GM23338 (cell line): Measurements from ENCODE around the gene NPHP4. TPM values are rescaled to one million over a fixed set of nuclear protein-coding genes. Genes with fewer than 3 reads are reported as not detected.

ENCODE experiments used
- ATAC-seq: fragments of 200-7000 bp; cut with Tn5 transposase; 3 replicates; pipeline ENCODE4 v1.9.1; 2020
- DNase-seq: peaks from one replicate; pipeline ENCODE4 v3.0.0-alpha.2; 2015; ENCODE audit warnings: low spot score
- H2AFZ ChIP-seq: fragments of 200-600 bp; sonication (generic); 2 replicates; pipeline ENCODE4 v1.8.0; 2016; ENCODE audit warnings: antibody characterized with exemption, mild to moderate bottlenecking, moderate library complexity
- H3F3A ChIP-seq: fragments of 200-600 bp; sonication (generic); replicated peaks from 2 replicates; pipeline ENCODE4 v1.8.0; 2017; ENCODE audit warnings: antibody characterized with exemption, mixed run types, low read depth
- H3K27ac ChIP-seq: fragments of 200-600 bp; sonication (generic); 2 replicates; pipeline ENCODE4 v1.6.1; 2016; ENCODE audit warnings: low read depth
- H3K27me3 ChIP-seq: fragments of 200-600 bp; sonication (generic); 2 replicates; pipeline ENCODE4 v1.8.0; 2016; ENCODE audit warnings: mild to moderate bottlenecking, mixed run types, moderate library complexity; ENCODE audit not compliant: insufficient read depth
- H3K36me3 ChIP-seq: fragments of 200-600 bp; sonication (generic); 2 replicates; pipeline ENCODE4 v1.8.0; 2016; ENCODE audit warnings: mild to moderate bottlenecking; ENCODE audit not compliant: insufficient read depth
- H3K4me1 ChIP-seq: fragments of 200-600 bp; sonication (generic); 2 replicates; pipeline ENCODE4 v1.8.0; 2016; ENCODE audit warnings: mild to moderate bottlenecking, moderate library complexity; ENCODE audit not compliant: insufficient read depth
- H3K4me2 ChIP-seq: fragments of 200-600 bp; sonication (generic); 2 replicates; pipeline ENCODE4 v1.7.1; 2017; ENCODE audit warnings: mixed run types
- H3K4me3 ChIP-seq: fragments of 200-600 bp; sonication (generic); 2 replicates; pipeline ENCODE4 v1.6.1; 2016; ENCODE audit warnings: mixed run types
- H3K79me2 ChIP-seq: fragments of 200-600 bp; sonication (generic); replicated peaks from 2 replicates; pipeline ENCODE4 v1.8.0; 2017; ENCODE audit warnings: mild to moderate bottlenecking; ENCODE audit not compliant: insufficient read depth
- H3K9me2 ChIP-seq: fragments of 200-600 bp; sonication (generic); 2 replicates; pipeline ENCODE4 v1.8.0; 2017; ENCODE audit not compliant: insufficient read depth
- H4K20me1 ChIP-seq: fragments of 200-600 bp; sonication (generic); replicated peaks from 2 replicates; pipeline ENCODE4 v1.8.0; 2017; ENCODE audit warnings: mild to moderate bottlenecking; ENCODE audit not compliant: insufficient read depth
- H3K27ac Mint-ChIP-seq: 2 replicates; pipeline ENCODE4 v1.8.0; 2020; ENCODE audit warnings: inconsistent platforms, mild to moderate bottlenecking, moderate library complexity, mixed read lengths
- H3K27me3 Mint-ChIP-seq: 3 replicates; pipeline ENCODE4 v1.8.0; 2022; ENCODE audit warnings: low read depth, mild to moderate bottlenecking, moderate library complexity, mixed read lengths, inconsistent platforms; ENCODE audit not compliant: insufficient read depth, poor library complexity
- H3K36me3 Mint-ChIP-seq: 3 replicates; pipeline ENCODE4 v1.8.0; 2021; ENCODE audit warnings: low read depth, mild to moderate bottlenecking, inconsistent platforms, moderate library complexity, mixed read lengths
- H3K4me1 Mint-ChIP-seq: 3 replicates; pipeline ENCODE4 v1.8.0; 2020; ENCODE audit warnings: mild to moderate bottlenecking, inconsistent platforms, mixed read lengths
- H3K4me3 Mint-ChIP-seq: 3 replicates; pipeline ENCODE4 v1.8.0; 2021; ENCODE audit warnings: moderate library complexity, mild to moderate bottlenecking, inconsistent platforms, mixed read lengths
- H3K9me3 Mint-ChIP-seq: 3 replicates; pipeline ENCODE4 v1.8.0; 2020; ENCODE audit warnings: moderate library complexity, mild to moderate bottlenecking, inconsistent platforms, mixed read lengths
- CREB1 ChIP-seq: fragments of 250-450 bp; sonication (Bioruptor Pico); IDR thresholded peaks from 2 replicates; pipeline ENCODE4 v1.5.0; 2020; ENCODE audit warnings: low read depth, mild to moderate bottlenecking, moderate library complexity
- EZH2 ChIP-seq: fragments of 200-600 bp; sonication (generic); IDR thresholded peaks from one replicate; pipeline ENCODE4 v1.8.0; 2017; ENCODE audit warnings: antibody characterized with exemption, mild to moderate bottlenecking, low read depth; ENCODE audit not compliant: unreplicated experiment
- EZH2phosphoT487 ChIP-seq: fragments of 200-600 bp; sonication (generic); IDR thresholded peaks from one replicate; pipeline ENCODE4 v1.8.1; 2018; ENCODE audit warnings: antibody characterized with exemption; ENCODE audit not compliant: unreplicated experiment
- JUNB ChIP-seq: IDR thresholded peaks from one replicate; pipeline ENCODE4 v1.6.1; 2016; ENCODE audit warnings: antibody characterized with exemption; ENCODE audit not compliant: unreplicated experiment
- NANOG ChIP-seq: IDR thresholded peaks from 2 replicates; pipeline ENCODE4 v1.6.1; 2016; ENCODE audit warnings: antibody characterized with exemption, borderline replicate concordance
- POLR2AphosphoS5 ChIP-seq: IDR thresholded peaks from 2 replicates; pipeline ENCODE4 v1.6.1; 2016; ENCODE audit warnings: antibody characterized with exemption, low read depth
- STAT1 ChIP-seq: IDR thresholded peaks from one replicate; pipeline ENCODE4 v1.6.1; 2016; ENCODE audit warnings: antibody characterized with exemption; ENCODE audit not compliant: unreplicated experiment
- ZNF114 ChIP-seq: fragments of 250-450 bp; sonication (Bioruptor Pico); IDR thresholded peaks from 2 replicates; pipeline ENCODE4 v1.5.0; 2020; ENCODE audit warnings: mild to moderate bottlenecking, moderate library complexity
- ZNF331 ChIP-seq: fragments of 250-450 bp; sonication (Bioruptor Pico); IDR thresholded peaks from 2 replicates; pipeline ENCODE4 v1.5.0; 2020; ENCODE audit warnings: low read depth, mild to moderate bottlenecking, moderate library complexity
- polyA plus RNA-seq: library from polyadenylated mRNA; unstranded; fragments of >200 nt; fragmentation: Nextera tagmentation; extraction: Ambion mirVana; gene quantifications from 2 replicates; pipeline ENCODE4 v1.2.1, GENCODE V29; 2016
- total RNA-seq: library from RNA; depleted of rRNA; stranded (reverse); fragments of >200 nt; shearing (Covaris generic); gene quantifications from 2 replicates; pipeline ENCODE4 v1.2.3, GENCODE V29; 2014
- TF ChIP-seq, protein P1 (sequence below): IDR thresholded peaks from 2 replicates; pipeline ENCODE4 v1.6.1; 2016; ENCODE audit warnings: antibody characterized with exemption
- TF ChIP-seq, protein P2 (sequence below): IDR thresholded peaks from one replicate; pipeline ENCODE4 v1.6.1; 2018; ENCODE audit warnings: antibody characterized with exemption; ENCODE audit not compliant: unreplicated experiment
- TF ChIP-seq, protein P3 (sequence below), 2 experiments: fragments of 200-600 bp in 1 of 2; sonication (generic) in 1 of 2; conservative IDR thresholded peaks; 2 replicates each; pipeline versions ENCODE4 v1.5.1 to v1.6.1; 2016 to 2017; ENCODE audit warnings: antibody characterized with exemption in 2 of 2, low read depth in 2 of 2, mild to moderate bottlenecking in 2 of 2, moderate library complexity in 1 of 2
- TF ChIP-seq, protein P4 (sequence below): fragments of 250-450 bp; sonication (Bioruptor Pico); IDR thresholded peaks from 2 replicates; pipeline ENCODE4 v1.5.0; 2020; ENCODE audit warnings: mild to moderate bottlenecking, moderate library complexity

The NPHP4 gene
- total and polyA plus RNA-seq, 2 experiments from 2014 or later: 2.5 to 12.4 TPM

DNA sequence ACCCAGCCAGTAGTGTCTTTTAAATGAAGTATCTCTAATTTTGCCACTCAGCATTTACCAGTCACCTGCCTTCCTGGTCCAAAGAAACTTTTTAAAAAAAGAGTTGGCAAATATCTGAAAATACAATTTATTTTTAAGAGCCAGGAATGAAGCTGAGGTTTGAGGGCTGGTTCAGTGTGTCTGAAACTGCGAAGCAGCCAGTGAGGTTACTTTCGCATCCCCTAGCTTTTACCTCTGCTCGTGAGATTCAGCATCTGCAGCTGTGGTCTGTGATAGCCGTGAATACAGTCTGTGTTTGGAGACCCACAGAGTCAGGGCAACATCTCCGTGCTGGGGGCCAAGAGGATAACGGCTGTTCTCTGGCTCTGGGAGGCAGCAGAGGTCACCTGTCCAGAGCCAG lies 32.2 kb upstream of the NPHP4 start:
- H3K79me2 ChIP-seq: no peaks in the 10 kb centered on the region
- peaks cover 13% of the 10 kb centered on the region for H3K27me3 Mint-ChIP-seq
- H3K9me3 Mint-ChIP-seq: no peaks in the 10 kb centered on the region
- H3F3A ChIP-seq: no peaks in the 10 kb centered on the region
- no peaks in the 10 kb centered on the region for H3K27me3 ChIP-seq
- H3K9me2 ChIP-seq: no peaks in the 10 kb centered on the region
- no peaks in the 10 kb centered on the region for H4K20me1 ChIP-seq
- no peak overlapping the region for H2AFZ ChIP-seq
- no peak overlapping the region for H3K27ac Mint-ChIP-seq
- no peaks in the 10 kb centered on the region for H3K36me3 Mint-ChIP-seq
- no peaks in the 10 kb centered on the region for H3K36me3 ChIP-seq
- no peak for DNase-seq
- H3K4me1 Mint-ChIP-seq: peaks cover 8% of the 10 kb centered on the region
- TF ChIP-seq POLR2AphosphoS5 (no peak), EZH2phosphoT487 (no peak), EZH2 (no peak), STAT1 (no peak), CREB1 (CRISPR knock-in tag) (no peak), ZNF331 (CRISPR knock-in tag) (no peak), ZNF114 (CRISPR knock-in tag) (no peak), JUNB (no peak), NANOG (no peak)
- TF ChIP-seq, protein P1, sequence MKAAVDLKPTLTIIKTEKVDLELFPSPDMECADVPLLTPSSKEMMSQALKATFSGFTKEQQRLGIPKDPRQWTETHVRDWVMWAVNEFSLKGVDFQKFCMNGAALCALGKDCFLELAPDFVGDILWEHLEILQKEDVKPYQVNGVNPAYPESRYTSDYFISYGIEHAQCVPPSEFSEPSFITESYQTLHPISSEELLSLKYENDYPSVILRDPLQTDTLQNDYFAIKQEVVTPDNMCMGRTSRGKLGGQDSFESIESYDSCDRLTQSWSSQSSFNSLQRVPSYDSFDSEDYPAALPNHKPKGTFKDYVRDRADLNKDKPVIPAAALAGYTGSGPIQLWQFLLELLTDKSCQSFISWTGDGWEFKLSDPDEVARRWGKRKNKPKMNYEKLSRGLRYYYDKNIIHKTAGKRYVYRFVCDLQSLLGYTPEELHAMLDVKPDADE: no peak
- TF ChIP-seq, protein P2, sequence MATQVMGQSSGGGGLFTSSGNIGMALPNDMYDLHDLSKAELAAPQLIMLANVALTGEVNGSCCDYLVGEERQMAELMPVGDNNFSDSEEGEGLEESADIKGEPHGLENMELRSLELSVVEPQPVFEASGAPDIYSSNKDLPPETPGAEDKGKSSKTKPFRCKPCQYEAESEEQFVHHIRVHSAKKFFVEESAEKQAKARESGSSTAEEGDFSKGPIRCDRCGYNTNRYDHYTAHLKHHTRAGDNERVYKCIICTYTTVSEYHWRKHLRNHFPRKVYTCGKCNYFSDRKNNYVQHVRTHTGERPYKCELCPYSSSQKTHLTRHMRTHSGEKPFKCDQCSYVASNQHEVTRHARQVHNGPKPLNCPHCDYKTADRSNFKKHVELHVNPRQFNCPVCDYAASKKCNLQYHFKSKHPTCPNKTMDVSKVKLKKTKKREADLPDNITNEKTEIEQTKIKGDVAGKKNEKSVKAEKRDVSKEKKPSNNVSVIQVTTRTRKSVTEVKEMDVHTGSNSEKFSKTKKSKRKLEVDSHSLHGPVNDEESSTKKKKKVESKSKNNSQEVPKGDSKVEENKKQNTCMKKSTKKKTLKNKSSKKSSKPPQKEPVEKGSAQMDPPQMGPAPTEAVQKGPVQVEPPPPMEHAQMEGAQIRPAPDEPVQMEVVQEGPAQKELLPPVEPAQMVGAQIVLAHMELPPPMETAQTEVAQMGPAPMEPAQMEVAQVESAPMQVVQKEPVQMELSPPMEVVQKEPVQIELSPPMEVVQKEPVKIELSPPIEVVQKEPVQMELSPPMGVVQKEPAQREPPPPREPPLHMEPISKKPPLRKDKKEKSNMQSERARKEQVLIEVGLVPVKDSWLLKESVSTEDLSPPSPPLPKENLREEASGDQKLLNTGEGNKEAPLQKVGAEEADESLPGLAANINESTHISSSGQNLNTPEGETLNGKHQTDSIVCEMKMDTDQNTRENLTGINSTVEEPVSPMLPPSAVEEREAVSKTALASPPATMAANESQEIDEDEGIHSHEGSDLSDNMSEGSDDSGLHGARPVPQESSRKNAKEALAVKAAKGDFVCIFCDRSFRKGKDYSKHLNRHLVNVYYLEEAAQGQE: no peak
- TF ChIP-seq, protein P3, sequence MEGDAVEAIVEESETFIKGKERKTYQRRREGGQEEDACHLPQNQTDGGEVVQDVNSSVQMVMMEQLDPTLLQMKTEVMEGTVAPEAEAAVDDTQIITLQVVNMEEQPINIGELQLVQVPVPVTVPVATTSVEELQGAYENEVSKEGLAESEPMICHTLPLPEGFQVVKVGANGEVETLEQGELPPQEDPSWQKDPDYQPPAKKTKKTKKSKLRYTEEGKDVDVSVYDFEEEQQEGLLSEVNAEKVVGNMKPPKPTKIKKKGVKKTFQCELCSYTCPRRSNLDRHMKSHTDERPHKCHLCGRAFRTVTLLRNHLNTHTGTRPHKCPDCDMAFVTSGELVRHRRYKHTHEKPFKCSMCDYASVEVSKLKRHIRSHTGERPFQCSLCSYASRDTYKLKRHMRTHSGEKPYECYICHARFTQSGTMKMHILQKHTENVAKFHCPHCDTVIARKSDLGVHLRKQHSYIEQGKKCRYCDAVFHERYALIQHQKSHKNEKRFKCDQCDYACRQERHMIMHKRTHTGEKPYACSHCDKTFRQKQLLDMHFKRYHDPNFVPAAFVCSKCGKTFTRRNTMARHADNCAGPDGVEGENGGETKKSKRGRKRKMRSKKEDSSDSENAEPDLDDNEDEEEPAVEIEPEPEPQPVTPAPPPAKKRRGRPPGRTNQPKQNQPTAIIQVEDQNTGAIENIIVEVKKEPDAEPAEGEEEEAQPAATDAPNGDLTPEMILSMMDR (conservative IDR thresholded peaks at IDR 0.05; ENCODE audit: low read depth in 2 of 2): no peak
- TF ChIP-seq, protein P4, sequence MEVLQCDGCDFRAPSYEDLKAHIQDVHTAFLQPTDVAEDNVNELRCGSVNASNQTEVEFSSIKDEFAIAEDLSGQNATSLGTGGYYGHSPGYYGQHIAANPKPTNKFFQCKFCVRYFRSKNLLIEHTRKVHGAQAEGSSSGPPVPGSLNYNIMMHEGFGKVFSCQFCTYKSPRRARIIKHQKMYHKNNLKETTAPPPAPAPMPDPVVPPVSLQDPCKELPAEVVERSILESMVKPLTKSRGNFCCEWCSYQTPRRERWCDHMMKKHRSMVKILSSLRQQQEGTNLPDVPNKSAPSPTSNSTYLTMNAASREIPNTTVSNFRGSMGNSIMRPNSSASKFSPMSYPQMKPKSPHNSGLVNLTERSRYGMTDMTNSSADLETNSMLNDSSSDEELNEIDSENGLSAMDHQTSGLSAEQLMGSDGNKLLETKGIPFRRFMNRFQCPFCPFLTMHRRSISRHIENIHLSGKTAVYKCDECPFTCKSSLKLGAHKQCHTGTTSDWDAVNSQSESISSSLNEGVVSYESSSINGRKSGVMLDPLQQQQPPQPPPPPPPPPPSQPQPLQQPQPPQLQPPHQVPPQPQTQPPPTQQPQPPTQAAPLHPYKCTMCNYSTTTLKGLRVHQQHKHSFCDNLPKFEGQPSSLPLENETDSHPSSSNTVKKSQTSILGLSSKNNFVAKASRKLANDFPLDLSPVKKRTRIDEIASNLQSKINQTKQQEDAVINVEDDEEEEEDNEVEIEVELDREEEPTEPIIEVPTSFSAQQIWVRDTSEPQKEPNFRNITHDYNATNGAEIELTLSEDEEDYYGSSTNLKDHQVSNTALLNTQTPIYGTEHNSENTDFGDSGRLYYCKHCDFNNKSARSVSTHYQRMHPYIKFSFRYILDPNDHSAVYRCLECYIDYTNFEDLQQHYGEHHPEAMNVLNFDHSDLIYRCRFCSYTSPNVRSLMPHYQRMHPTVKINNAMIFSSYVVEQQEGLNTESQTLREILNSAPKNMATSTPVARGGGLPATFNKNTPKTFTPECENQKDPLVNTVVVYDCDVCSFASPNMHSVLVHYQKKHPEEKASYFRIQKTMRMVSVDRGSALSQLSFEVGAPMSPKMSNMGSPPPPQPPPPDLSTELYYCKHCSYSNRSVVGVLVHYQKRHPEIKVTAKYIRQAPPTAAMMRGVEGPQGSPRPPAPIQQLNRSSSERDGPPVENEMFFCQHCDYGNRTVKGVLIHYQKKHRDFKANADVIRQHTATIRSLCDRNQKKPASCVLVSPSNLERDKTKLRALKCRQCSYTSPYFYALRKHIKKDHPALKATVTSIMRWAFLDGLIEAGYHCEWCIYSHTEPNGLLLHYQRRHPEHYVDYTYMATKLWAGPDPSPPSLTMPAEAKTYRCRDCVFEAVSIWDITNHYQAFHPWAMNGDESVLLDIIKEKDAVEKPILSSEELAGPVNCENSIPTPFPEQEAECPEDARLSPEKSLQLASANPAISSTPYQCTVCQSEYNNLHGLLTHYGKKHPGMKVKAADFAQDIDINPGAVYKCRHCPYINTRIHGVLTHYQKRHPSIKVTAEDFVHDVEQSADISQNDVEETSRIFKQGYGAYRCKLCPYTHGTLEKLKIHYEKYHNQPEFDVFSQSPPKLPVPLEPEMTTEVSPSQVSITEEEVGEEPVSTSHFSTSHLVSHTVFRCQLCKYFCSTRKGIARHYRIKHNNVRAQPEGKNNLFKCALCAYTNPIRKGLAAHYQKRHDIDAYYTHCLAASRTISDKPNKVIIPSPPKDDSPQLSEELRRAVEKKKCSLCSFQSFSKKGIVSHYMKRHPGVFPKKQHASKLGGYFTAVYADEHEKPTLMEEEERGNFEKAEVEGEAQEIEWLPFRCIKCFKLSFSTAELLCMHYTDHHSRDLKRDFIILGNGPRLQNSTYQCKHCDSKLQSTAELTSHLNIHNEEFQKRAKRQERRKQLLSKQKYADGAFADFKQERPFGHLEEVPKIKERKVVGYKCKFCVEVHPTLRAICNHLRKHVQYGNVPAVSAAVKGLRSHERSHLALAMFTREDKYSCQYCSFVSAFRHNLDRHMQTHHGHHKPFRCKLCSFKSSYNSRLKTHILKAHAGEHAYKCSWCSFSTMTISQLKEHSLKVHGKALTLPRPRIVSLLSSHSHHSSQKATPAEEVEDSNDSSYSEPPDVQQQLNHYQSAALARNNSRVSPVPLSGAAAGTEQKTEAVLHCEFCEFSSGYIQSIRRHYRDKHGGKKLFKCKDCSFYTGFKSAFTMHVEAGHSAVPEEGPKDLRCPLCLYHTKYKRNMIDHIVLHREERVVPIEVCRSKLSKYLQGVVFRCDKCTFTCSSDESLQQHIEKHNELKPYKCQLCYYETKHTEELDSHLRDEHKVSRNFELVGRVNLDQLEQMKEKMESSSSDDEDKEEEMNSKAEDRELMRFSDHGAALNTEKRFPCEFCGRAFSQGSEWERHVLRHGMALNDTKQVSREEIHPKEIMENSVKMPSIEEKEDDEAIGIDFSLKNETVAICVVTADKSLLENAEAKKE (CRISPR knock-in tag): no peak
- H3K4me3 ChIP-seq: no peak overlapping the region
- no peak for ATAC-seq
- H3K4me1 ChIP-seq: no peaks in the 10 kb centered on the region; the same call in 1 of the 2 replicates
- H3K4me2 ChIP-seq: no peak overlapping the region
- H3K27ac ChIP-seq: no peak overlapping the region
- no peak overlapping the region for H3K4me3 Mint-ChIP-seq
